Mammary epithelial cell (primary cell): Measurements from ENCODE around the gene CPA5.

Experiments used
- CTCF ChIP-seq, 2 donors: IDR thresholded peaks in 1 of 2; conservative IDR thresholded peaks in 1 of 2; 2 replicates each; pipeline ENCODE4 v1.5.1; 2011 to 2012; ENCODE audit warnings: inconsistent platforms in 2 of 2, low read length in 2 of 2, mild to moderate bottlenecking in 2 of 2, control low read depth in 1 of 2, low read depth in 1 of 2; ENCODE audit not compliant: insufficient read depth in 1 of 2; ENCODE audit errors: extremely low read depth in 1 of 2
- EZH2 ChIP-seq: IDR thresholded peaks from 2 replicates; pipeline ENCODE4 v1.6.1; 2012; ENCODE audit warnings: low read length, inconsistent platforms, borderline replicate concordance

GRCh38 chr7:130302649-130303048 lies 42.0 kb upstream of the CPA5 start:
- TF ChIP-seq CTCF (conservative IDR thresholded peaks at IDR 0.05 in 1 of 2, IDR thresholded peaks at IDR 0.05 in 1 of 2; ENCODE audit: extremely low read depth in 1 of 2, insufficient read depth in 1 of 2, low read depth in 1 of 2, low read length in 2 of 2), result no peak
- TF ChIP-seq EZH2, result no peak
